Hepatocyte (in vitro differentiated cells): ENCODE measurements around the gene TLX2.

Experiments
- EZH2 ChIP-seq: fragments of 200-600 bp; sonication (generic); IDR thresholded peaks from 2 replicates; pipeline ENCODE4 v1.6.1; 2016; ENCODE audit warnings: antibody characterized with exemption, mild to moderate bottlenecking, borderline replicate concordance
- EZH2phosphoT487 ChIP-seq: fragments of 200-600 bp; sonication (generic); IDR thresholded peaks from one replicate; pipeline ENCODE4 v1.6.1; 2018; ENCODE audit warnings: antibody characterized with exemption, mild to moderate bottlenecking, low read depth, moderate library complexity; ENCODE audit not compliant: unreplicated experiment, severe bottlenecking
- TF ChIP-seq, protein P1 (sequence below): fragments of 200-600 bp; sonication (generic); IDR thresholded peaks from 2 replicates; pipeline ENCODE4 v1.5.1; 2016; ENCODE audit warnings: antibody characterized with exemption, mild to moderate bottlenecking; ENCODE audit not compliant: poor library complexity

DNA sequence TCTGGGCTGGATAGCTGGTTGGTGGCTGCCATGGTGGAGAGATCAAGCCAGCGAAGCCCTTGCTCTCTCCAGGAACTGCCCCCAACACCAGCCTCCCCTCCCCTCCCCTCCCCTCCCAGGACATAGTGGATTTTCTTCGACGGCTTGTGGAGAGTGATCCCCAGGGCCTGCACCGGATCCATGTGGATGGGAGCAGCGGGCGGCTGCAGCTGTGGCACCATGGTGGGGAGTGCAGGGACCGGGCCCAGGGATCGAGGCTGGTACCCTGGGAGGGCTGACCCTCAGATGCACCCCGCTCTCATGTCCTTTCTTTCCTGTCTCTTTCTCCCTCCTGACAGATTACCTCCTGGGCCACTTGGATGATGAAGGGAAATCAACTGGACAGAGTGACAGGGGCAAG is 24.3 kb upstream of the TLX2 start:
- TF ChIP-seq, protein P1, sequence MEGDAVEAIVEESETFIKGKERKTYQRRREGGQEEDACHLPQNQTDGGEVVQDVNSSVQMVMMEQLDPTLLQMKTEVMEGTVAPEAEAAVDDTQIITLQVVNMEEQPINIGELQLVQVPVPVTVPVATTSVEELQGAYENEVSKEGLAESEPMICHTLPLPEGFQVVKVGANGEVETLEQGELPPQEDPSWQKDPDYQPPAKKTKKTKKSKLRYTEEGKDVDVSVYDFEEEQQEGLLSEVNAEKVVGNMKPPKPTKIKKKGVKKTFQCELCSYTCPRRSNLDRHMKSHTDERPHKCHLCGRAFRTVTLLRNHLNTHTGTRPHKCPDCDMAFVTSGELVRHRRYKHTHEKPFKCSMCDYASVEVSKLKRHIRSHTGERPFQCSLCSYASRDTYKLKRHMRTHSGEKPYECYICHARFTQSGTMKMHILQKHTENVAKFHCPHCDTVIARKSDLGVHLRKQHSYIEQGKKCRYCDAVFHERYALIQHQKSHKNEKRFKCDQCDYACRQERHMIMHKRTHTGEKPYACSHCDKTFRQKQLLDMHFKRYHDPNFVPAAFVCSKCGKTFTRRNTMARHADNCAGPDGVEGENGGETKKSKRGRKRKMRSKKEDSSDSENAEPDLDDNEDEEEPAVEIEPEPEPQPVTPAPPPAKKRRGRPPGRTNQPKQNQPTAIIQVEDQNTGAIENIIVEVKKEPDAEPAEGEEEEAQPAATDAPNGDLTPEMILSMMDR = no peak
- no peak for TF ChIP-seq EZH2phosphoT487
- no peak for TF ChIP-seq EZH2
